SU-DHL-6 (cell line): ENCODE results near the gene AQP6.

Experiments used
- CTCF ChIP-seq: fragments of 200-600 bp; sonication (generic); IDR thresholded peaks from one replicate; pipeline ENCODE4 v1.5.1; 2017; ENCODE audit warnings: antibody characterized with exemption, mild to moderate bottlenecking, low read length, moderate library complexity; ENCODE audit not compliant: insufficient read depth, poor library complexity, severe bottlenecking
- EZH2phosphoT487 ChIP-seq: fragments of 200-600 bp; sonication (generic), shearing (Covaris generic); conservative IDR thresholded peaks from 2 replicates; pipeline ENCODE4 v1.6.1; 2018; ENCODE audit warnings: mild to moderate bottlenecking, antibody characterized with exemption, low read length, moderate library complexity, mixed read lengths

GRCh38 chr12:49968471-49968870 lies 4.3 kb upstream of the AQP6 start:
- TF ChIP-seq EZH2phosphoT487 (no peak), CTCF (no peak)
